Inferior parietal cortex (tissue), 1 donor: ENCODE results near the gene PEA15.

Experiments used
- DNase-seq: peaks from one replicate; pipeline ENCODE4 v3.0.0-alpha.2; 2016; ENCODE audit errors: extremely low spot score

PEA15 gene, protein sequence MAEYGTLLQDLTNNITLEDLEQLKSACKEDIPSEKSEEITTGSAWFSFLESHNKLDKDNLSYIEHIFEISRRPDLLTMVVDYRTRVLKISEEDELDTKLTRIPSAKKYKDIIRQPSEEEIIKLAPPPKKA

GRCh38 chr1:160205242-160206035 is at the start of gene PEA15:
PEA15 (plus strand) TSS chr1:160205384; CDS start chr1:160211545, 6,161 bp downstream.
- DNase-seq, result peak; percentile 61

- DNase-seq, result no peak
Observed at GRCh38 chr1:160156361-160156760, 48.8 kb upstream of the PEA15 start.

GRCh38 chr1:160157174-160157573 is 48.0 kb upstream of the PEA15 start:
- DNase-seq, result no peak

- no peak for DNase-seq
Observed at GRCh38 chr1:160158031-160158430, 47.2 kb upstream of the PEA15 start.

- DNase-seq, result no peak
Observed at GRCh38 chr1:160158534-160158933, 46.6 kb upstream of the PEA15 start.

DNA sequence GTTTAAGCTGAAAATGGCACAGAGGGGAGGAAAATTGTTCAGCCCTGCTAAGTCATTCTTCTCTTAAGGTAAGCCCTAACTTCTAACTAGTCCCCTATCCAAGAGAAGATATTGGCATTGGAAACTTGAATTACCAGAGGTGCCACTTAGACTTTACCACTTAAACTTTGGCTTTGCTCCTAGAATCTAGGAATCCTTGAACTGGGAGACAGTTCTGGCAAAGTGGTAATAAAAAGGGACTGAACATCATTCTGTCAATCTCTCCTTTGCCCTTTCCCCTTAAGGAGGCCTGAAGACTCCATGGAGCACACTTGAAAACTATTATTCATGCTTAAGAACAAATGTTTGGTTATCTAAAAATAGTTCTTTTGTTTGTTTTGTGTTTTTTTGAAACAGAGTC is 45.3 kb upstream of the PEA15 start:
- no peak for DNase-seq

DNA sequence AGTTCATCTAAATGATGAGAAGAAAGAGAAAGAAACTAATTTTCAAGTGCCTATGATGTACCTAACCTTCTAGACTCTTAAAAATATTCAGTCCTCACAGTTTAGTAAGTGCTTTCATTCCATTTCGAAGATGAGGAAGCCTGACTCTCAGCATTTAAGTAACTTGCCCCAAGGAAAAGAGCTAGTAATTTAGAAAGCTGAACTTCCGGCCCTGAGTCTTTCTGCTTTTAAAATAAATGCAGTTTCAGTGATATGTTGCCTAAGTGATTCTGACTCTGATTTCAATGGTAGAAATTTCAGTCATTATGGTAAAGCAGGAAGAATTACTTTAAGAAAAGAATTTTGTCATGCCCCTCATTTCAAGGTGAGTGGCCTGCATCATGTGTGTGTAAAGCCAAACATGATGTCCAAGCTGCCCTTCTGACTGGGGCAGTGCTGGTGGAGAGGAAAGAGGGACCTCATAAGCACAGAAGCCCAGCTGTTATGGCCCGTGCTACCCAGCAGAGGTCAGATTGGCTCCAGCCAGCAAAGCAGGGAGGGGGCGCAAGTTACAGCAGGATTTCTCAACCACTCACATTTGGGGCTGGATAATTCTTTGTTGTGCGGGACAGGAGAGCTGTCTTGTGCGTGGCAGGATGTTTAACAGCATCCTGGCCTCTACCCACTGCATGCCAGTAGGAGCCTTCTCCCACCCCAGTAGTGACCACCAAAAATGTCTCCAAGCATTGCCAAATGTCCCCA is 43.0 kb upstream of the PEA15 start:
- no peak for DNase-seq

DNA sequence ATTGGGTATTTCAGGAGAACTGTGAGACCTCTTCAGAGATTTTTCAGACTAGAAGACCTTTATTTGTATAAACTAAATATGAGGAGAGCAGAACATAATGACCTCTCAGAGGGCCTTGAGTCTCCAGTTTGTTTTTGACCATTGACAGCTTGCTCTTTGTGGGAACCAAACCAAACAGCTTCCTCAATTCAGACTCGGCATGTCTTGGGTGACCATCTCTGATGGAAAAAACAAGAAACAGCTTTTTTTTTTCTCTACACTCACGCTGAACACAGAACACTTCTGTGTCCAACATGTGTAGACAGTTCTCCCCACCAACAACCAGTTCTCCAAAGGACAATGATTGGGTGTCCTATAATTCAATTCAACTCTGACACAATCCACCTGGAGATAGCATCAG is 42.3 kb upstream of the PEA15 start:
- DNase-seq, result no peak

DNA sequence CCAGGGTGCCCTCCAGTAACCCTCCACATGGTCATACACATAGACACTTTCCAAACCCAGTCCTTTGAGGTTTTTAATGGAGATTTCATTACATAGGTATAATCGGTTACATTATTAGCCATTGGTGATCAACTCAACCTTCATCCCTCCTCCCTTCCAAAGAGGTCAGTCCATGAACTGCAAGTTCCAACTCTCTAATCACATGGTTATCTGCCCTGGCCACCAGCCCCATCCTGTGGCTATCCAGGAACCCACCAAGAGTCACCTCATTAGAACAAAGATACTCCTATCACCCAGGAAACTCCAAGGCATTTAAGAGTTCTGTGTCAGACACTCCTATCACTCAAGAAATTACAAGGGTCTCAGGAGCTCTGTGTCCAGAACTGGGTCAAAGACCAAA is 41.6 kb upstream of the PEA15 start:
- DNase-seq, result no peak

DNA sequence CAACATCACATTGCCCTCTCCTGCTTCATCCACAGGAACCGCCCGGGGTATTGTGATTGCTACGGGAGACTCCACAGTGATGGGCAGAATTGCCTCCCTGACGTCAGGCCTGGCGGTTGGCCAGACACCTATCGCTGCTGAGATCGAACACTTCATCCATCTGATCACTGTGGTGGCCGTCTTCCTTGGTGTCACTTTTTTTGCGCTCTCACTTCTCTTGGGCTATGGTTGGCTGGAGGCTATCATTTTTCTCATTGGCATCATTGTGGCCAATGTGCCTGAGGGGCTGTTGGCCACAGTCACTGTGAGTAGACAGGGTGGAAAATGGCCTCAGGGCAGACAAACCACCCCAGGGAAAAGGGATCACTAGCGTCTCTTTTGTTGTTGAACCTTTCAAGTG is 41.1 kb upstream of the PEA15 start:
- no peak for DNase-seq

DNA sequence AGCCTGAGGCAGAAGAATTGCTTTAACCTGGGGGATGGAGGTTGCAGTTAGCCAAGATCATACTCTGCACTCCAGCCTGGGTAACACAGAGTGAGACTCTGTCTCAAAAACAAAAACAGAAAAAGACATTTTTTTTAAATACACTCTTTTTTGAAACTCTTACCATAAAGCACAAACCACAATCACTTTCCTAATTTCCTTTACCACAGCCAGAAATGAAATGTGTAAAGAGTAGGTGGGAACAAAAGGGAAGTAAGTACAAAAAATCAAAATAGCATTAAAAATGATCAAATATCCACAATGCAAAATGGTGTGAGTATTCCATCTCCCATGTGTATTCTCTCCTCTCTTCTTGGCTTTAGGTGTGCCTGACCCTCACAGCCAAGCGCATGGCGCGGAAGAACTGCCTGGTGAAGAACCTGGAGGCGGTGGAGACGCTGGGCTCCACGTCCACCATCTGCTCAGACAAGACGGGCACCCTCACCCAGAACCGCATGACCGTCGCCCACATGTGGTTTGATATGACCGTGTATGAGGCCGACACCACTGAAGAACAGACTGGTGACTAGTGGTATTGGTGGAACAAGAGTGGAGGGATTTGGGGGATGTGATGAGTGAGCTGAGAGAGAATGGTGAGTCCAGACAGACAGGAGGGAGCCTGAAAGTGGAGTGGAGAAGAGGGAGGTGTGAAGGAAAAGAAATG is 38.9 kb upstream of the PEA15 start:
- DNase-seq, result no peak

GRCh38 chr1:160167056-160167455 is 38.1 kb upstream of the PEA15 start:
- DNase-seq, result no peak

DNA sequence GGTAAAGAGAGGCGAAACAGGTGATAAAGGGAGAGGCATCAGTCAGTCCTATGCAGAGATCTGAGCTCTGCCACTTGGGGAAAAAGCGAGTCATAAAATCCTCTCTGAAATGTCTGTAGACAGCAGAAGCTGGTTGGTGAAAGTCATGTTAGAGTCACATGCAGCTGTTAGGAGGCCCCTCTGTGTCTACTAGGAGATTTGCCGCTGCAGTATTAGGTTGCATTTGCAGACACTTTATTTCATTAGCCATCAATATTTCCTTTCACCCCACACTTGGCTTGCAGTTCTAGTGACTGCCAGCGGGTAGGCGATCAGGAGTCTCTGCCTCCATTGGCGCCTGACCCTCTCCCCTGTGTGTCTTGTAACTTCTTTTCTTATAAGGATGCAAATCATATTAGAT is 37.6 kb upstream of the PEA15 start:
- no peak for DNase-seq

DNA sequence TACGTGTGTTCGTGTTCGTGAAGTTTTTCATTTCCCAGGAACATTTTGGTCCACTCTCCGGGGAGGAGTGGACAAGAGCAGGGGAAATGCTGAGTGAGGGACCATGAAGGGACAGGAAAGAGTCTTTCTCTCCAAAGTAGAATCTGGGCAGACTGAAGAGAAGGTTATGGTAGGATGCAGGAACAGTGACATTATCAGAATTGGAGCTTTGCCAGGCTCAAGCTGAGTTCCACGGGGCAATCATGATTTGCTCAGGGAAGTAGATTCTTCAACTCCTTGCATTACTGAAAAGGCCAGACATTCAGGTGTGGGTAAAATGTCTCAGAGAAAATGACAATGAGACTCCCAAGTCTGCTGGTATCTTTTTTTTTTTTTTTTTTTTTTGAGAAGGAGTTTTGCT is 37.2 kb upstream of the PEA15 start:
- DNase-seq, result no peak

GRCh38 chr1:160168609-160169369 is 36.4 kb upstream of the PEA15 start:
- DNase-seq, result no peak

GRCh38 chr1:160169553-160170399 is 35.4 kb upstream of the PEA15 start:
- DNase-seq, result no peak

DNA sequence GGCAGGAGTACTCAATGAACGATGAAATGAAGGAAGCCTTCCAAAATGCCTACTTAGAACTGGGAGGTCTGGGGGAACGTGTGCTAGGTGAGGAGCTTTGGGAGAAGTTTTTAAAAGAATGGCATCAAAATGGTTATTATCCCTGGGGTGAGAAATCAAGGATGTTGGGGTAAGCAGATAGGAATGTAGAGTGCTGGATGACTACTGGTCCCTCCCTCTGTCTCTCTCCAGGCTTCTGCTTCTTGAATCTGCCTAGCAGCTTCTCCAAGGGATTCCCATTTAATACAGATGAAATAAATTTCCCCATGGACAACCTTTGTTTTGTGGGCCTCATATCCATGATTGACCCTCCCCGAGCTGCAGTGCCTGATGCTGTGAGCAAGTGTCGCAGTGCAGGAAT is 33.8 kb upstream of the PEA15 start:
- DNase-seq, result no peak

DNA sequence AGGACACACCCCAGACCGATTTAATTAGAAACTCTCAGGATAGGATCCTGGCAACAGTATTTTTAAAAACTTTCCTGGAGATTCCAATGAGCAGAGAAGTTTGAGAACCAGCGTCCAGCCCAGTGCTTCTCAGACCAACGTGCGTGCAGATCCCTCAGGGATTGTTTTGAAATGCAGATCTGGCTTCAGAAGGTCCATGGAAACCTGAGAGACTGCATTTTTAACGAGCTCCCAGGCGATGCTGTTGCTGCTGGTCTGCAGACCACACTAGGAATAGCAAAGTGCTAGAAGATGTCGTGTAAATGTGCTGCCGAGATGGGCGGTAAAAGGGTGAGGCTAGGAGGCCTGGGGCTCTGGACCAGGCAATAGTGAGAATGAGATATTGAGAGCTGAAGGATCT is 33.2 kb upstream of the PEA15 start:
- DNase-seq, result no peak

DNA sequence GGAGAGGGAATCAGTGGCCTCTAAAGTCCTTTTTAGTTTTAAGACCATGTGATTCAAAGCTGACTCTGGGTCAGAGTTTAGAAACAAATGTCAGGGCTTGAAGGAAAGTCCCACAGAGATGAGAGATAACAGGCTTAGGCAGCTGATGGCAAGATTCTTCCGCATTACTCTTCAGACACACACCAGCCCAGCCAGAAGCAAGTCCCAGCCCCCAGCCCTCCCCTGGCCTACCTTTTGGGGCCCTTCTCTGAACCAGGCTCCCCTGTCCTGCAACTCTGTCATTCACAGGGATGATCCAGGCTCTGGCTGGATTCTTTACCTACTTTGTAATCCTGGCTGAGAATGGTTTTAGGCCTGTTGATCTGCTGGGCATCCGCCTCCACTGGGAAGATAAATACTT is 28.0 kb upstream of the PEA15 start:
- no peak for DNase-seq

DNA sequence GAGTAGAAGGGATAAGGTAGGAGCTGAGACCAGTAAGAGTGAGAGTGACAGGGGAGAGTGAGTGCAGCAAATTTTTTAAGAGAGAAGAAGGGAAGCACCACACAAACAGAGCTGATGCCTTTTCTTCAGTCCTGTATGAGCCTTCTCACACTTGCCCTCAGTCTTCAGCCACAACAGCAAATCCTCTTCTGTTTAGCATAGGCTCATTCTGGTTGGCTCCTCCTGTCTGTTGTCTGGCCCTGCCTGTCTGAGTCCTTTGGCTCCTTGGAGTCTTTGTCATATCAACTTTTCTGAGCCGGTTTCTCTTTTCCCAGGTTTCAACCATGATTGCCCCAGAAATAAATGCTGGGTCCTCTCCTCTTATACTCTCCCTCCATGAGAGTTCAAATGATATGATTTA is 27.5 kb upstream of the PEA15 start:
- no peak for DNase-seq

DNA sequence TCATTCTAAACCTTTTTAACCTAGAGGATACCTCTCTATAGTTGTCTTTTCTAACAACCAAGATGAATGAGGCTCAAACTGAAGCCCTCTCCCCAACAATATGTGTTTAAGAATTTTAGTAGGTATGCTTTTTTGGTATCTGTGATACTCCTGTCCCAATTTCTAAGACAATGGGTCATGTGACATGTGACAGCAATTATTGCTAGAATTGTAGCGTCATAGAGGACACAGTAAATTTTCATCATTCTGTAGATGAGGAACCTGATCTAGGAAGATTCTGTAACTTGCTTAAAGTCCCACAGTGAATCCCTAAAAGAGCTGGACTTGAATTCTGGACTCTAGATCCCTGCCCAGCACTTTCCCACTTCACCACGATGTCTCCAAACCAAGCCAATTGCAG is 26.5 kb upstream of the PEA15 start:
- no peak for DNase-seq
